Endothelial cell (in vitro differentiated cells): ENCODE data around the gene HIGD2A. TPM values are rescaled to one million over a fixed set of nuclear protein-coding genes. Genes with fewer than 3 reads are reported as not detected.

Source experiments
- DNase-seq: peaks from one replicate; pipeline ENCODE4 v3.0.0; 2021; ENCODE audit warnings: low spot score
- H3K27ac Mint-ChIP-seq: one replicate; pipeline ENCODE4 v1.8.0; 2021; ENCODE audit warnings: mixed read lengths, inconsistent platforms; ENCODE audit not compliant: unreplicated experiment
- H3K27me3 Mint-ChIP-seq: one replicate; pipeline ENCODE4 v1.8.0; 2021; ENCODE audit warnings: mild to moderate bottlenecking, moderate library complexity, mixed read lengths, inconsistent platforms; ENCODE audit not compliant: unreplicated experiment
- H3K36me3 Mint-ChIP-seq: one replicate; pipeline ENCODE4 v1.8.0; 2021; ENCODE audit warnings: mild to moderate bottlenecking, low read depth, mixed read lengths, inconsistent platforms; ENCODE audit not compliant: unreplicated experiment
- H3K4me1 Mint-ChIP-seq: one replicate; pipeline ENCODE4 v1.8.0; 2021; ENCODE audit warnings: mild to moderate bottlenecking, mixed read lengths, inconsistent platforms; ENCODE audit not compliant: unreplicated experiment
- H3K4me3 Mint-ChIP-seq: one replicate; pipeline ENCODE4 v1.8.0; 2021; ENCODE audit warnings: mild to moderate bottlenecking, mixed read lengths, inconsistent platforms; ENCODE audit not compliant: unreplicated experiment
- H3K9me3 Mint-ChIP-seq: one replicate; pipeline ENCODE4 v1.8.0; 2021; ENCODE audit warnings: mixed read lengths, inconsistent platforms; ENCODE audit not compliant: unreplicated experiment
- CTCF ChIP-seq: fragments of 200-600 bp; sonication (generic); IDR thresholded peaks from one replicate; pipeline ENCODE4 v1.5.0; 2021; ENCODE audit warnings: antibody characterized with exemption; ENCODE audit not compliant: unreplicated experiment
- total RNA-seq: library from RNA; stranded (reverse); fragmentation: NEBNext Ultra II Directional; extraction: Animal tissue kit (Norgen Biotek cat#: 25700); gene quantifications from one replicate; pipeline ENCODE4 v1.2.1, GENCODE V29; 2021; ENCODE audit not compliant: unreplicated experiment

HIGD2A gene
- total RNA-seq, 1 donor from 2014 or later: 88.3 TPM

GRCh38 chr5:176383248-176383905 lies 5.2 kb upstream of the HIGD2A start:
- Mint-ChIP-seq H3K36me3 (peaks cover 15% of the 10 kb centered on the region), H3K4me3 (no peak overlapping the region), H3K4me1 (peaks cover 11% of the 10 kb centered on the region), H3K27me3 (peaks cover 2% of the 10 kb centered on the region), H3K27ac (no peak overlapping the region), H3K9me3 (no peaks in the 10 kb centered on the region)
- no peak for DNase-seq
- no peak for TF ChIP-seq CTCF

GRCh38 chr5:176383961-176384360 lies 4.6 kb upstream of the HIGD2A start:
- no peak for DNase-seq
- Mint-ChIP-seq H3K27ac (no peak overlapping the region), H3K4me1 (peaks cover 14% of the 10 kb centered on the region), H3K36me3 (peaks cover 15% of the 10 kb centered on the region), H3K4me3 (peak overlapping the region; percentile 25), H3K27me3 (peaks cover 4% of the 10 kb centered on the region), H3K9me3 (no peaks in the 10 kb centered on the region)
- no peak for TF ChIP-seq CTCF

GRCh38 chr5:176384366-176384930 lies 4.1 kb upstream of the HIGD2A start:
- H3K36me3 Mint-ChIP-seq: peaks cover 15% of the 10 kb centered on the region
- no peak for DNase-seq
- no peak for TF ChIP-seq CTCF
- peaks cover 5% of the 10 kb centered on the region for H3K27me3 Mint-ChIP-seq
- H3K4me3 Mint-ChIP-seq: peak overlapping the region; percentile 25
- H3K4me1 Mint-ChIP-seq: peaks cover 14% of the 10 kb centered on the region
- H3K9me3 Mint-ChIP-seq: no peaks in the 10 kb centered on the region
- no peak overlapping the region for H3K27ac Mint-ChIP-seq

- peaks cover 14% of the 10 kb centered on the region for H3K4me1 Mint-ChIP-seq
- peaks cover 5% of the 10 kb centered on the region for H3K27me3 Mint-ChIP-seq
- H3K4me3 Mint-ChIP-seq: no peak overlapping the region
- no peaks in the 10 kb centered on the region for H3K9me3 Mint-ChIP-seq
- peaks cover 15% of the 10 kb centered on the region for H3K36me3 Mint-ChIP-seq
- DNase-seq: no peak
- H3K27ac Mint-ChIP-seq: no peak overlapping the region
- TF ChIP-seq CTCF: no peak
Measured at GRCh38 chr5:176384991-176385390, 3.6 kb upstream of the HIGD2A start.

- Mint-ChIP-seq H3K36me3 (peaks cover 11% of the 10 kb centered on the region), H3K4me3 (no peak overlapping the region), H3K4me1 (peaks cover 14% of the 10 kb centered on the region), H3K27ac (peak overlapping the region; percentile 37), H3K9me3 (no peaks in the 10 kb centered on the region), H3K27me3 (peaks cover 5% of the 10 kb centered on the region)
- TF ChIP-seq CTCF: no peak
- no peak for DNase-seq
Measured at GRCh38 chr5:176386491-176386890, 2.1 kb upstream of the HIGD2A start.
